Activated CD4-positive, alpha-beta T cell treated with anti-CD3 and anti-CD28 coated beads for 4 hours (primary cell): ENCODE measurements around the gene VWF.

Experiments used
- DNase-seq, 2 donors: peaks; one replicate each; pipeline ENCODE4 v3.0.0-alpha.2; 2020

The VWF gene

DNA sequence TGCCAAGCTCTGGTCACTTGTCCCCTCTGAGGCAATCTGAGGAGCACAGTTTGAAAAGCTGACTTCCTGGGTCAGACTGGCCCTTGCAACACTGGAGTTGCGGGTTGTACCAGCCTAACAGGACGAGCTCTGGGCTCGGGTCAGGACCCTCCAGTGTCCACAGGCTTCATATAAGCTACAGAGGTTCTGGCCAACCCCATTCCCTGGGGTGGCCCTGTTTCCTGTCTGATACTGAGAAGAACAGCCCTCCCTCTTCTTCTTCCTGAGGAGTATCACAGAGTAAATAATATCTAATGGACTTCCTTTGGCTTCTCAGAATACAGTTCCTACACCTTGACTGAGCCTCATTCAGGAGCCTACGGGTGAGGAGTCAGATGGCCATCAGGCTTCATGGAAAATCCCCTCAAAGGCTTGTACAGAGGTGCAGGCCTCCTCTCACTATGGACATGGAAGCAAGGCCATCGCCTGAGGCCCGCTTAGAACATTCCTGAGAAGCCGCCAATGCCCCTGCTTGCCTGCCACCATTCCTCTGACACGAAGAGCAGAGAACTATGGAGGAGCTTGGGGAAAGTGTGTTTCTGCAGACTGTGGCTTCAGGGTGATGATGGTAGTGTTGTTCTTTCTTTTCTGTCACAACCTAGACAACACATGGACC is 150.9 kb downstream of the VWF start:
- DNase-seq = no peak

- DNase-seq = no peak
These were observed 152.1 kb downstream of the VWF start for GRCh38 chr12:5972387-5972786.

DNA sequence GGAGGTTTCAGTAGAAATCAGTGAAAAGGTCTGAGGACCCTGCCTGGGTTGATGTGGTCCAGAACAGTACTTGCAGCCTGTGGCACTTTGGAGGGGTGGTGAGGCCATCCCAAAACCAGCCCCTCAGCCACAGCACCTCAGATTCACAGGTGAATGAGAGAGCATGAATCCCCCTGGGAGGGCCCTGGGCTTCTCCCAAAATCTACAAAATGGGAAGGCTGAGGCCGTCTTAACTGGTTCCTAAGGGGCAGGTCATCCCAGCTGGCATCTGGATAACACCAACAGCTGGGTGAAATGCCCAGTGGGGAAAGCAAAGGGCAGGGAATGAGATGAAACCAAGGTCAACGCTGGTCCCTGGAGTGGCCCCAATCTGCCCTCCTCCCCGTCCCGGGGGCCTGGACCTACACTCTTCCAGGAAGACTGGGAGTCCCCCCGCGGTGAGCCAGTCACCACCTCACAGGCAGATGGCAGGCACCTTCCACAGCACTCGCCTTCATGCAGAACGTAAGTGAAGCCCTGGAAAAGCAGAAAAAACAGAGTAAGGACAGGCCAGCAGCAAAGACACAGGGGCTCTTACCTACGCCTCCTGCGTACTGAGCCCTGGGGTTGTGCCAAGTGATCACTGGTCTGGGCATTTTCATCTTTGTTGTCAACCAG is 153.1 kb downstream of the VWF start:
- no peak for DNase-seq

DNA sequence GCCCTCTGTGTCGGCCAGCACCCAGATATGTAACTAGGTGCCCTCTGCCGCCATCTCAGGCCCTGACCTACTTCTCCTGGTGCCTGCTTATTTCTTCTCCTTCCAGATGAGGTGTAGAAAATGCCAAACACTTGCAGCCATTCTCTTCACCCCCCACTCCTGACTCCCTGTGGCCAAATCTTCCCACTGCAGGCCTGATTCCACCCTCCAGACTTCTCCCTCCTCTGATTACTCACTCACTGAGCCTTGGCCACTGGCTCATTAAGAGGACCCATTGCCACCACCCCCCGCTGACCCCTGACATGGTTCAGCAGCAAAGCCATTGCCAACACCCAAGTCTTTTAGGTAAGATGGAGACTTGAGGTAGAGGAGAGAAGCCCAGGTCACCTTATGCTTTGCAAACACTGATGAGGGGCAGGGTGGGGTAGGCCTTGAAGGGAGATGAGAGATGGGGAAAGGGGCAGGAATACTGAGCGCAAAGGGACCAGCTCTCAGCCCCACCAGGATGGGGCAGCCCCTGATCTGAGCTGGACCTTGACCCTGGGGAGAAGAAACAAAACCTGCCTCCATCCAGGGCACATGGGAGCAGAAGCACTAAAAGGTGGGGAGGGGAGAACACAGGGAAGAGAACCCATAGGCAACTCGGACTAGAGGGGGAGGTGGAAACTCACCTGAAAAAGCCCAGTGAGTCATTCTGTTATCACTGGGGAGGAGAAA is 154.3 kb downstream of the VWF start:
- DNase-seq = no peak

GRCh38 chr12:5969156-5969973 is 155.1 kb downstream of the VWF start:
- DNase-seq = no peak

DNA sequence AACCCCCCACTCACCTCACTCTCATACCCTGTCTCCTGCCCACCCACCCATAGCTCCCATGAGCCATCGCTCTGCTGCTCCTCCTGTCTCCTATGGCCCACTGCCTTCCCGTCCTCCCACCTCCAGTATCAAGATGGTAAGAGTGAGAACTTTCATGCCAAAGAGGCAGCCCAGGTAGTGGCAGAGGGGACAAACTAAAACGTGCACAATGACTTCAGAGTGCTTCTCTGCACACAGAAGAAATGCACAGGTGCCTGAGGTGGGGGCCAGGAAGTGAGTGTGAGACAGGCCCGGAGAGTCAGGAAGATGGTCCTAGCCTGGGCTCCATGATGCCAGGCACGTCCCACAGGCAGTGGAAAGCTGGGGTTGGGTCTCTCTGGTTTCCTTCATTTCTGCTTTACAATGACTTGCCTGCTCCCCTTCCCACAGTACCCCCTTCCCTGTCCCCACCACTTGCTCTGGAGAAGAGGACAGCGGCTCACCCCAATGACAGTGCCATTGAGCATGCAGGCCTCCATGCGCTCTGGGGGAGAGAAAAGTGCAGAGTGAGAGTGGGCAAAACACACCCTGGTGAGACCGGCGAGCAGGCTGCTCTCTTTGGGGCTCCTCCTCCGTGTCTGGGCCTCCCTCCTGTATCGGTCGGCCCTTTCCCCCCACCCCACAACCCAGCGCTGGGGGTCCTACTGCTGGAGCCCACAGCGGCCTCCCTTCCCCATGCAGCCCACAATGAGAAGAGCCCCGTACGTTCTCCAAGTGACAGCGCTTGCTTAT is 156.6 kb downstream of the VWF start:
- no peak for DNase-seq

GRCh38 chr12:5966486-5967095 is 157.9 kb downstream of the VWF start:
- no peak for DNase-seq

DNA sequence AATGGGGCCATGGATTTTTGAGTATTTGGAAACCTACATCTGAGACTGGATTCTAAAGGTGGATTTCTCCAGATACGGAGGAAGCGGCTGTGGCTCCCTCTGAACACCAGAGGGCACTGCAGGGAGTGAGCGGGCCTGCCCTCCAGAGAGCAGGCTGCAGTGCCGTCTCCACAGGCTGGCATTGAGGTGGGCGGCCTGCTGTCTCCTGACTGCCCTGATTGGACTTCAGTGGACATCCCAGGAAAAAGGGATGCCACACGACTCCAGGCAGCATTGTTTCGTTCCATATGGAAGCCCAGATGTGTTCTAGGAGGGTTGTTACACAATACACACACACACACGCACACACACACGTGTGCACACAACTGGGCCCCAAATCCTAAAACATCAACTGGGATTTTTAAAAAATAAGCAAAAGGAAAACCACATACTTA is 158.5 kb downstream of the VWF start:
- peak; percentile 35 to 37 for DNase-seq

GRCh38 chr12:5964913-5965900 is 159.3 kb downstream of the VWF start:
- no peak for DNase-seq

DNA sequence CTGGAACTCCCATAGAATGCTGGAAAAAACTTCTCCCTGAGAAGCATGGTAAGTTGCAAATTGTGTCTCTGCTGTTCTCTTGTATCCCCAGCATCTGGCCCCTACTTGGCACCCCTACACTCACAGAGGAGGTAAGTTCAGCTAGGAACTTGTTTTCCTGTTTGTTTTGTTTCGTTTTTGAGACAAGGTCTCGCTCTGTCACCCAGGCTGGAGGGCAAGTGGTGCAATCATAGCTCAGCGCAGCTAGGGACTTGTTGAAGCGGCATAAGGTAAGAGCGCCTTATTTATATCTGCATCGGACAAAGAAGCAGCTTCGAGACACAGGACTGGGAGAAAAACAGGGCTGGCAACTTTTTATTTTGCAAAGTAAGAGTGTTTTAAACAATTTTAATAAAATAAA is 161.0 kb downstream of the VWF start:
- DNase-seq = no peak

DNA sequence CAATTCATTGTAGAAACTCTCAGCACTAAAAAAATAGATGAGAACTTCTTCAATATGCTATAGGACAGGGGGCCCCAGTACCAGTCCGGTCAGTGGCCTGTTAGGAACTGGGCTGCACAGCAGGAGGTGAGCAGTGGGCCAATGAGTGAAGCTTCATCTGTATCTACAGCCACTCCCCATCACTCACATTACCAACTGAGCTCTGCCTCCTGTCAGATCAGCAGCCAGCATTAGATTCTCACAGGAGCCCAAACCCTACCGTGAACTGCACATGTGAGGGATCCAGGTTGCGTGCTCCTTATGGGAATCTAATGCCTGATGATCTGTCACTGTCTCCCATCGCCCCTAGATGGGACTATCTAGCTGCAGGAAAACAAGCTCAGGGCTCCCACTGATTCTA is 163.7 kb downstream of the VWF start:
- no peak for DNase-seq

DNA sequence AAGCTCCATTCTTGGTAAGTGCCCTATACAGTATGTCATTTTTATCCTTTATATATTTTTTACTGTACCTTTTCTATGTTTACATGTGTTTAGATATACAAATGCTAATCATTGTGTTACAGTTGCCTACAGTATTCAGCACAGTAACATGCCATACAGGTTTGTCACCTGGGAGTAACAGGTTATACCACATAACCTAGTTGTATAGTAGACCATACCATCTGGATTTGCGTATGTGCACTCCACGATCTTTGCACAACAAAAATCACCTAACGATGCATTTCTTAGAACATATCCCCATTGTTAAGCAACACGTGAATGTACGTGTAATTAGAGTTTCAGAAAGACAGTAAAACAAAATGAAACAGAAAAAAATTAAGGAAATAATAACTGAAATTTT is 167.5 kb downstream of the VWF start:
- DNase-seq = no peak

DNA sequence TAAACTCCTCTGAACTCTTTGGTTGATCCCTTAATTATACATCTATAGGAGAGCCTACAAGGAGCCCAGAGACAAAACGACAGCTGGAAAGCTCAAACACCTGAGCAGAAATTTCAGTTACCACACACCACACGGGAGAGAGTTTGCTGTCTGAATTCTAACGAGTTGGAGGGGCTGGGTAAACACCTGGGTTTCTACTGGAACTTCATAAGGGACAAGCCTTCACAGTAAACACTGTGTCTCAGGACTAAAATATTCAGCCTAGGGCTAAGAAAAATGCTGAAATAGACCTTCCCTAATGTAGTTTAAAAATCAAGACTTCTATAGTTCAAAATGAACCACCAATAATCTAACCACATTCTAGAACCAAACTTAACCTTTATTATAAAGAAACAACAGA is 169.8 kb downstream of the VWF start:
- DNase-seq = no peak

DNA sequence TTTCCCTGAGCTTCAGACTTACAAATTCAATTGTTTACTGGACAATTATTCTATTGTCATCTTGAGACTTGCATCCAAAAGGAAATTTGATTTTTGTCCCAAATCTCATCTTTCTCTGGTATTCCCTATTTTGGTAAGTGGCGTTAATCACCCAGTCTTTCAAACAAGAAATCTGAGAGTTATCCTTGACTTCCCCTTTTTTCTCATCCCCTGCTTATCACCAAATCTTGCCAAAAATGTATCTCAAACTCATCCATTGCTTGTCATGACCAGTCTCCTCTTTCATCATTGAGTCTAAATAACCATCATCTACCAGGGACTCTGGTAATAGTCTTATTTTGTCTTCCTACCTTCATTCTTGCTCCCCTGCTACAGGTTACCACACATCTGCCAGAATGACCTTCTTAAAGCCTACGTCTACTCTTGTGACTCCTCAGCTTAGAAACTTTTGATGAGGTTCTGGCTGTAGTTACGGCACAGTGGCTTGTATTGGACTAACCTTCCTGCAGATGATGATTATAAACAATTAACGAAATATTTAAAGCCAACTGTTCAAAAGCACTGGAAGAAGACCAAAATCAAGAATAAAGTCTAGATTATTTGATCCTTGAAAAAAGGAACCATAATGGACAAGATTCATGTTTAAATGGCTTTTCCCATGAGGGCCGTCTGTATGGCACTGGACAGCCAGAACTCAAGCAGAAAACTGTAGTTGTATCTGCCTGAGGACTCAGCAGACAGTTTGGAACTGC is 170.5 kb downstream of the VWF start:
- DNase-seq = no peak

DNA sequence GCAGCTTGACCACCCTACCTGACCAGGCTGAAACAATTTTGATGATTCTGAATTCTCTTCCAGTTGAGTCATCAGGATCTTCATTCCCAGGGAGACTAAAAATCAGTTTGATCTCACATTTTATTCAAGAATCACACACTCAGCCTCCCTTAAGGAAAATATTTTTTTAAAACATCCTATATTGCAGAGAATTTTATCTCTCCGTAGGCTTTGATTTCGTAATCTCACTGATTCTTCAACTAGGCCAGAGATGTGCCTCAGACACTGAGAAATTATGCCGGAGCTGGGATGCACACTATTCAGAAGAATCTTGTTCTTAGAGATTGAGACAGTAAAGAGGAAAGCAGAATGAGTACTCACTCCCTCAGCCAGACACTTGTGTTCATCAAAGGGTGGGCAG is 172.4 kb downstream of the VWF start:
- DNase-seq = no peak

- DNase-seq = no peak
These were observed 175.8 kb downstream of the VWF start for GRCh38 chr12:5948696-5949095.

DNA sequence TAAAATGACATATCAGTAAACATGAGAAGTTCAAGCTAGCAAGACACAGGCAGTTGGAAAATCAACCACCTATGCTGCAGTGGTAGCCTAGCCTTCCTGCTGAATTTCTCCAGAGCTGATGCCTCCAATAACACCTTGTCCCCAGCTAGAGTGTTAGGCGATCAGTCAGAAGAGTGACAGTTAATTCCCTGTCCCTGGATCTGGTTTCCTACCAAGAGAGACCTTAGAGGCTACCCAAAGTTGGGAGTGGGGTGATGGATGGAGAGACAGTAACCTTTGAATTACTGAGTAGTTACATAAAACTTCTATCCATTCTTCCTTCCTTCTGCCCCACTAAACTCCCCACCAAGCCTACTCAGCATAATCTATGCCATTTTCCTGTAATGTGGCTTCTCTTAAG is 177.5 kb downstream of the VWF start:
- DNase-seq = no peak

DNA sequence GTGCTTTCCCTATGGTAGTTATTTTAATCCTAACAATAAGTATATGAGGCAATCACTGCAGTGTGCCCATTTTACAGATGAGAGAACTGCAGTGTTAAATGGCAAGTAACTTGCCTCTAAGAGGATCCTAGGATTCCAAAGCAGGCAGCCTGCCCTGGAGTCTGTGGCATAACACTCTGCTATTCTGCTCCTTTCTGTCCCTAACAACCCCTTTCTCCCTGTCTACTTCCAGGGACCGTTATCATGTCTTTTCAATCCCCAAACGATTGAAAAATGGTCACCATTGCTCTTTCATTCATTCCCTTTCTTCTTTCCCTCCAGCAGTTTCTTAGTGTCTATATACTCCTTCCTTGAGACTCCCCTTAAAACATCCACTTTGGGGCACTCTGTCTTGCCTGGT is 178.1 kb downstream of the VWF start:
- no peak for DNase-seq

- no peak for DNase-seq
These were observed 179.1 kb downstream of the VWF start, which contains the start of gene ANO2 for GRCh38 chr12:5945071-5946008. ANO2 (minus strand) TSS chr12:5945259; CDS start chr12:5945217, 42 bp downstream.
